Transverse colon (tissue), 3 donors: ENCODE measurements around the gene ZNF446.

Experiments
- CTCF ChIP-seq, 5 experiments: fragments of 200-600 bp in 3 of 5; fragments of 450-650 bp in 2 of 5; sonication (generic) in 3 of 5; IDR thresholded peaks; 1 replicate in 2 of 5; 2 replicates in 3 of 5; pipeline ENCODE4 v1.5.1; 2016 to 2017; ENCODE audit warnings: antibody characterized with exemption in 5 of 5, inconsistent platforms in 3 of 5, mild to moderate bottlenecking in 2 of 5, moderate library complexity in 1 of 5
- POLR2A ChIP-seq: fragments of 450-650 bp; IDR thresholded peaks from one replicate; pipeline ENCODE4 v1.6.1; 2016; ENCODE audit warnings: antibody characterized with exemption, mild to moderate bottlenecking, moderate library complexity

- no peak for TF ChIP-seq CTCF (IDR thresholded peaks at IDR 0.05)
- TF ChIP-seq POLR2A, result no peak
These were observed 4.3 kb downstream of the ZNF446 start for GRCh38 chr19:58480481-58480830.
